KMS-11 (cell line): ENCODE results near the gene SLC8A1.

Source experiments
- H2AFZ ChIP-seq: fragments of 200-600 bp; sonication (generic); 2 replicates; pipeline ENCODE4 v1.6.1; 2016; ENCODE audit warnings: antibody characterized with exemption, mixed run types, low read depth
- H3K27ac ChIP-seq: fragments of 200-600 bp; sonication (generic); 2 replicates; pipeline ENCODE4 v1.6.1; 2016; ENCODE audit warnings: mild to moderate bottlenecking, mixed run types
- H3K27me3 ChIP-seq: fragments of 200-600 bp; sonication (generic); 2 replicates; pipeline ENCODE4 v1.6.1; 2017; ENCODE audit warnings: mild to moderate bottlenecking, low read depth, mixed run types, moderate library complexity; ENCODE audit not compliant: insufficient read depth
- H3K36me3 ChIP-seq: fragments of 200-600 bp; sonication (generic); 2 replicates; pipeline ENCODE4 v1.6.1; 2017; ENCODE audit warnings: mild to moderate bottlenecking, mixed run types; ENCODE audit not compliant: insufficient read depth
- H3K4me1 ChIP-seq: fragments of 200-600 bp; sonication (generic); 2 replicates; pipeline ENCODE4 v1.6.1; 2016; ENCODE audit warnings: mild to moderate bottlenecking, low read depth, mixed run types; ENCODE audit not compliant: poor library complexity, severe bottlenecking
- H3K4me2 ChIP-seq: fragments of 200-600 bp; sonication (generic); 2 replicates; pipeline ENCODE4 v1.7.0; 2016; ENCODE audit warnings: mild to moderate bottlenecking, mixed run types
- H3K4me3 ChIP-seq: fragments of 200-600 bp; sonication (generic); IDR thresholded peaks from 2 replicates; pipeline ENCODE4 v1.6.1; 2017; ENCODE audit warnings: low read depth, low read length, mixed read lengths; ENCODE audit not compliant: insufficient read depth
- H3K79me2 ChIP-seq: fragments of 200-600 bp; sonication (generic); 2 replicates; pipeline ENCODE4 v1.6.1; 2016; ENCODE audit warnings: low read depth, mixed run types; ENCODE audit not compliant: insufficient read depth
- H3K9ac ChIP-seq: fragments of 200-600 bp; sonication (generic); 2 replicates; pipeline ENCODE4 v1.6.1; 2016; ENCODE audit warnings: mild to moderate bottlenecking, mixed run types
- H4K20me1 ChIP-seq: fragments of 200-600 bp; sonication (generic); 2 replicates; pipeline ENCODE4 v1.6.1; 2016; ENCODE audit warnings: mild to moderate bottlenecking, mixed run types; ENCODE audit not compliant: insufficient read depth
- TF ChIP-seq, protein P1 (sequence below): fragments of 200-600 bp; sonication (generic); conservative IDR thresholded peaks from 2 replicates; pipeline ENCODE4 v1.6.1; 2017; ENCODE audit warnings: low read depth, mild to moderate bottlenecking, antibody characterized with exemption, low read length, moderate library complexity, mixed read lengths

The SLC8A1 gene

DNA sequence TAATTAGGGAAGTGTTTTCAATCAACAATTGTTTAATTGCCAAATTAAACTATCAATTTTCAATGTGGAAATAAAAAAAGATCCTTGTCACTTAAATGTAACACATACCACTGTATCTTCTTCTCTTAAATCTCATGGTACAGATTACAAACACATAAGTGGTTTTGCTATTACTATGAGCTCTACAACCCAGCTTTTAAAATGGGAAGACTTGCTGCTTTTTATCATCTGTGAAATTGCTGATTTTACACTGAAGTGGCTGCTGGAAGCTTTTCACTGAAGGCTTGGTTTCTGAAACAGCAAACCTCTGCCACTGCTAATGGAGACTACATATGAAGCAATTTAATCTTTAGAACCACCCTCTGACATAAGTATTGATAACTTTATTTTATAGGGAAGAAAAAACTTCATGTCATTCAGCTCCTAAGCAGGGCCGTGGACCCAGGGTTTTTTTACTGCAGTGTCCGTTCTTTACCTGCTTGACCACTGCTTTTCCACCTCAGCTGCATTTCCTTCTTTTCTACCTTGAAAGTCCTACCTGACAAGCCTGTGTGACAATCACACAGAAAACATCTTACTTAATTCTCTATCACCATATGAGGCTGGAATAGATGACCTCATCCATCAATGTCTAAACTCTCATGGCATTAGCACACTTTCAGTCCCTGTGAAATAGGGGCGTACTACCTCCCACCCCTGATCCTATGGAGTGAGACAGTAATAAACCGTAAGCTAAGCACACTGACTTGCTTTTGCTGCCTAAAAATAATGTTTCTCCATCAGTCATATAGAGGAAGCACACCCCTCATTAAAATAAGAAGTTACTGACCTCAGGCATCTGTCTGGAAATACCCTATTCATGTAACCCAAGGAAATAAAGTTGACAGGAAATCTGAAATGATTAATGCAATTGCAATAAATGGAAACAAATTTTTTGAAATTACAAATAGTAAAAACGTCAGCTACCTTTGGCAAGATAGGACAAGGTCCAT is 19.2 kb upstream of the SLC8A1 start:
- Histone ChIP-seq H3K4me2 (peak overlapping the region; percentile 22), H3K9ac (no peak overlapping the region)

DNA sequence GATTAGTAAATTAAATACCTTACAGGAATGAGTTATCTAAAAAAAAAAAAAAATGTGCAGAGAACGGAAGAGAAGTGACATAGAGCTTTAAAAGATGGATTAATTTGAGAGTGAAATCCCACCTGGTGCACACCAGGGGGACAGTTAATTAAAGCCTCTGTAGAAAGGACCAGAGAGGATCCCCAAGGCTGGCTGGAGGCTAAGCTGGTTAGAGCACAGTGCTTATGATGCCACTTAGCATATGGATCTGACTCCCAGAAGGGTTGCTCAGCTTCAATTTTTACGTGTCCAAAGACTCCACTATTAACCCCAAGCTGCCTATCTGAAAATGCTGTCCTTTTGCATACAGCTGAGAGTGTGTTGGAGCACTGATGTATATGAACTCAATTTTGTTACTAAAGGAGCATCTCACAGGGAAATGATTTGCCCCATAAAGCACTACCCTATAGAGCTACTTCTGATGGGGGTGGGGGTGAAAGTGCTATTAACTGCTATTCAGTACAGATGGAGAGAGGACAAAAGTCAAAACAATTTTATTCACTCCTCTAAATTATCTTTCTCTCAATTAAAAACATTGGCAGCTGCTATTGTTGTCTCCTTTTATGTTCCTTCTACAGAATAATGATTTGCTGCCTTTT is 15.2 kb upstream of the SLC8A1 start:
- no peaks in the 10 kb centered on the region for H4K20me1 ChIP-seq
- H3K79me2 ChIP-seq: no peaks in the 10 kb centered on the region
- TF ChIP-seq, protein P1, sequence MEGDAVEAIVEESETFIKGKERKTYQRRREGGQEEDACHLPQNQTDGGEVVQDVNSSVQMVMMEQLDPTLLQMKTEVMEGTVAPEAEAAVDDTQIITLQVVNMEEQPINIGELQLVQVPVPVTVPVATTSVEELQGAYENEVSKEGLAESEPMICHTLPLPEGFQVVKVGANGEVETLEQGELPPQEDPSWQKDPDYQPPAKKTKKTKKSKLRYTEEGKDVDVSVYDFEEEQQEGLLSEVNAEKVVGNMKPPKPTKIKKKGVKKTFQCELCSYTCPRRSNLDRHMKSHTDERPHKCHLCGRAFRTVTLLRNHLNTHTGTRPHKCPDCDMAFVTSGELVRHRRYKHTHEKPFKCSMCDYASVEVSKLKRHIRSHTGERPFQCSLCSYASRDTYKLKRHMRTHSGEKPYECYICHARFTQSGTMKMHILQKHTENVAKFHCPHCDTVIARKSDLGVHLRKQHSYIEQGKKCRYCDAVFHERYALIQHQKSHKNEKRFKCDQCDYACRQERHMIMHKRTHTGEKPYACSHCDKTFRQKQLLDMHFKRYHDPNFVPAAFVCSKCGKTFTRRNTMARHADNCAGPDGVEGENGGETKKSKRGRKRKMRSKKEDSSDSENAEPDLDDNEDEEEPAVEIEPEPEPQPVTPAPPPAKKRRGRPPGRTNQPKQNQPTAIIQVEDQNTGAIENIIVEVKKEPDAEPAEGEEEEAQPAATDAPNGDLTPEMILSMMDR: no peak
- no peak overlapping the region for H3K27ac ChIP-seq
- no peaks in the 10 kb centered on the region for H3K27me3 ChIP-seq
- H3K4me3 ChIP-seq: no peak overlapping the region
- no peak overlapping the region for H2AFZ ChIP-seq
- peaks cover 20% of the 10 kb centered on the region for H3K4me1 ChIP-seq
- no peak overlapping the region for H3K9ac ChIP-seq
- no peak overlapping the region for H3K4me2 ChIP-seq
- no peaks in the 10 kb centered on the region for H3K36me3 ChIP-seq

More for the DNA sequence above, 19.2 kb upstream of the SLC8A1 start:
- Histone ChIP-seq H4K20me1 (no peaks in the 10 kb centered on the region), H3K4me3 (no peak overlapping the region), H3K79me2 (no peaks in the 10 kb centered on the region), H2AFZ (no peak overlapping the region), H3K27ac (peak overlapping the region; percentile 8; the same call in 1 of the 2 replicates), H3K27me3 (no peaks in the 10 kb centered on the region), H3K4me1 (peaks cover 21% of the 10 kb centered on the region), H3K36me3 (no peaks in the 10 kb centered on the region)
- TF ChIP-seq, protein P1: no peak

DNA sequence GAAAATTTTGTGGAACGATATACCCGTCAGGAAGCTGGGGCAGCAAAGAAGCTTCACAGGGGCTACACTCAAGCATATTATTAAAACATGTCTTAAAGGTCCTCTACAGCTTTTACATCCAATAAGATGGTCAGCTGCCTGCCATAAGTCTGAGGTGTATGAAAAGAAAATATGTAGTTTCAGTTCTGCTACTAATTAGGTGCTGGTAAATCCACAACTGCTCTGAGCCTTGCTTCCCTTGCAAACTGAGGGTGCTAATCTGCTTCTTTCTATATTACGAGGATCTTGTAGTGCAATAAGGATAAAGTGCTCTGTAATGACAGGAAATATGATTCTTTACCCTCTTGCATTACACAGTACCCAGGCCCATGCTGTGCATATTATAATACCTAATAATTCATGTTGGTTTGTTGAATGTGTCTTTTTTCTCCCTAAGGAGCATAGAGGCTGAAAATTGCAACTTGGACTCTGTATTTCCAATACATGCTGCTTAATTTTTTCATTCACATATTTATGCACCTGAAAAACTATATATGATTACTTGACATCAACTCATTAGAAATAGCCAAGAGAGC is 14.5 kb upstream of the SLC8A1 start:
- Histone ChIP-seq H3K4me1 (peaks cover 13% of the 10 kb centered on the region), H3K79me2 (no peaks in the 10 kb centered on the region), H3K4me3 (no peak overlapping the region), H3K4me2 (no peak overlapping the region; the same call in 1 of the 2 replicates), H3K36me3 (no peaks in the 10 kb centered on the region), H3K9ac (no peak overlapping the region), H3K27ac (no peak overlapping the region), H4K20me1 (no peaks in the 10 kb centered on the region), H3K27me3 (no peaks in the 10 kb centered on the region), H2AFZ (no peak overlapping the region)
- TF ChIP-seq, protein P1: no peak

DNA sequence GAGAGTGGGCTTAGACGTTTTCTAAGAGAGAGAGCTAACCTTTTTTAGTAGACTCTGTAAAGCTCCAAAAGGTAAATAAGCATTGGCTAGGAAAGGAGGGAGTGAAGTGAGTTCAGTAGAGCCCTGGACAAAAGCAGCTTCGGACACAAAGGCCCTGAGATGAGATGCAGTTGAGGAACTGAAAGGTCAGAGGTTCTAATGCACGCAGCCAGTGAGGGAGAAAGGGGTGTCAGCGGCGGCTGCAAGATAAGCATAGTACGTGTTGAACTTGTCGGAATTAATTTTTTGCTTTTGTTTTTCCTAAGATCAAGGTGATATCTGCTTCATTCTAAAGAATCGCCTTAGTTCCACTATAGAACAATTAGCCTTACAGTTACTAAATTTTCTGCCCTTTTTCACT is 11.2 kb upstream of the SLC8A1 start:
- TF ChIP-seq, protein P1: no peak
- H3K4me2 ChIP-seq: no peak overlapping the region
- H3K36me3 ChIP-seq: no peaks in the 10 kb centered on the region
- no peak overlapping the region for H3K27ac ChIP-seq
- no peaks in the 10 kb centered on the region for H3K27me3 ChIP-seq
- H3K4me1 ChIP-seq: no peaks in the 10 kb centered on the region
- no peak overlapping the region for H3K9ac ChIP-seq
- H4K20me1 ChIP-seq: no peaks in the 10 kb centered on the region
- H3K4me3 ChIP-seq: no peak overlapping the region
- no peak overlapping the region for H2AFZ ChIP-seq
- no peaks in the 10 kb centered on the region for H3K79me2 ChIP-seq
